Body of pancreas (tissue), 4 donors: ENCODE measurements around the gene THSD7A. TPM values are rescaled to one million over a fixed set of nuclear protein-coding genes. Genes with fewer than 3 reads are reported as not detected.

Experiments used
- ATAC-seq: fragments of 150-250 bp; one replicate; pipeline ENCODE4 v1.9.1; 2016
- DNase-seq, 4 donors: peaks; one replicate each; pipeline ENCODE4 v3.0.0-alpha.2; 2019
- H3K27ac ChIP-seq, 4 donors: fragments of 200-600 bp; sonication (generic); 1 replicate in 3 of 4; 2 replicates in 1 of 4; pipeline versions ENCODE4 v1.5.1 to v1.6.1; 2016 to 2019; ENCODE audit warnings: mild to moderate bottlenecking in 1 of 4, mixed read lengths in 1 of 4, moderate library complexity in 1 of 4
- H3K27me3 ChIP-seq, 2 donors: fragments of 200-600 bp; sonication (generic); one replicate each; pipeline ENCODE4 v1.6.0; 2016; ENCODE audit warnings: mild to moderate bottlenecking in 1 of 2
- H3K36me3 ChIP-seq, 2 donors: fragments of 200-600 bp; sonication (generic); replicated peaks in 1 of 2; 2 replicates each; pipeline ENCODE4 v1.5.1; 2016; ENCODE audit warnings: low read depth in 2 of 2; ENCODE audit not compliant: insufficient read depth in 1 of 2
- H3K4me1 ChIP-seq: fragments of 200-600 bp; sonication (generic); one replicate; pipeline ENCODE4 v1.6.0; 2016
- H3K4me3 ChIP-seq, 2 donors: fragments of 200-600 bp; sonication (generic); 1 replicate in 1 of 2; 2 replicates in 1 of 2; pipeline ENCODE4 v1.5.1; 2016 to 2019
- H3K9me3 ChIP-seq, 3 donors: fragments of 200-600 bp; sonication (generic); 1 replicate in 2 of 3; 2 replicates in 1 of 3; pipeline ENCODE4 v1.5.1; 2016
- CTCF ChIP-seq, 7 experiments: fragments of 450-650 bp in 4 of 7; fragments of 200-600 bp in 3 of 7; sonication (generic) in 3 of 7; IDR thresholded peaks; one replicate each; pipeline ENCODE4 v1.5.1; 2016 to 2019; ENCODE audit warnings: antibody characterized with exemption in 7 of 7
- POLR2A ChIP-seq, 3 donors: fragments of 450-650 bp; IDR thresholded peaks; one replicate each; pipeline ENCODE4 v1.6.1; 2016; ENCODE audit warnings: antibody characterized with exemption in 3 of 3, mild to moderate bottlenecking in 2 of 3
- WGBS, 2 donors: methylation state at CpG; one replicate each; pipeline ENCODE4 v1.1.5; 2017; 5-methylcytosine and 5-hydroxymethylcytosine counted together
- intact Hi-C: fragments of 100-400 bp; cut with DNase I; formaldehyde crosslinking; loops from one replicate; pipeline ENCODE4 v1.15.1; 2023
- total RNA-seq, 2 donors: library from RNA; depleted of rRNA; stranded (reverse); fragments of >200 nt; gene quantifications; one replicate each; pipeline ENCODE4 v1.1.0, GENCODE V29; 2016

Gene THSD7A
- total RNA-seq, 2 donors from 2014 or later, result 0.66 to 7.0 TPM

DNA sequence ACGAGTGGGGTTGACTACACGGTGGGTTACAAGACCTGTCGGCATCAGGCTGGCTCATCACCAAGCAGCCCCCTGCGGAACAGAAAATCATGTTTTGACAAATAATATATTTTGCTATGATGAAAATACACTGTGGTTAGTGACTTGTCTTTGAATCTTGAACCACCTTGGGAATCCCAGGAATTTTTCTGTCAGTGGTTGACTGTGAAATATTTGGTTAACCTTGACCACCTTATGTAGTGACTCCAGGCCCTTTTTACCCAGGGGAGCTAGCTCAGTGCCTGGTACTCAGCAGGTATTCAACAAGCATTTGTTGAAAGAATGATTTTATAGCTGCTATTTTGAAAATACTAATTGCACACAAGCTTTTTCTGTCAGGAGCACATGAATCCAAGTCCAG lies 452.4 kb downstream of the THSD7A start:
- Histone ChIP-seq H3K9me3 (no peaks in the 10 kb centered on the region), H3K4me3 (no peak overlapping the region)
- TF ChIP-seq CTCF (IDR thresholded peaks at IDR 0.05) (no peak), POLR2A (IDR thresholded peaks at IDR 0.05) (no peak)

GRCh38 chr7:11376529-11376928 lies 455.5 kb downstream of the THSD7A start:
- no peak for DNase-seq
- Histone ChIP-seq H3K9me3 (no peaks in the 10 kb centered on the region), H3K4me3 (no peak overlapping the region), H3K36me3 (no peaks in the 10 kb centered on the region), H3K4me1 (peaks cover 12% of the 10 kb centered on the region), H3K27ac (no peak overlapping the region), H3K27me3 (no peaks in the 10 kb centered on the region)
- no peak for TF ChIP-seq CTCF (IDR thresholded peaks at IDR 0.05)
- TF ChIP-seq POLR2A (IDR thresholded peaks at IDR 0.05), result no peak
- intact Hi-C loops, result no loop called here
- 22 to 35% methylated on average over 2 of the region's 2 CpGs for WGBS, 2 donors
- peak; percentile 53 for ATAC-seq

More for the DNA sequence above, 452.4 kb downstream of the THSD7A start:
- Histone ChIP-seq H3K27ac (no peak overlapping the region), H3K36me3 (no peaks in the 10 kb centered on the region), H3K4me1 (peaks cover 12% of the 10 kb centered on the region), H3K27me3 (no peaks in the 10 kb centered on the region)
- intact Hi-C loops, result no loop called here
- no peak for DNase-seq
- WGBS, 2 donors, result 90 to 94% methylated on average over 4 of the region's 4 CpGs
- no peak for ATAC-seq

GRCh38 chr7:11374629-11375028 lies 457.4 kb downstream of the THSD7A start:
- intact Hi-C loops, result no loop called here
- ATAC-seq, result no peak
- WGBS, 2 donors, result 91 to 94% methylated on average over 3 of the region's 3 CpGs

GRCh38 chr7:11373546-11374142 lies 458.4 kb downstream of the THSD7A start:
- Histone ChIP-seq H3K4me3 (no peak overlapping the region), H3K9me3 (no peaks in the 10 kb centered on the region), H3K4me1 (peaks cover 12% of the 10 kb centered on the region), H3K27ac (no peak overlapping the region), H3K27me3 (no peaks in the 10 kb centered on the region), H3K36me3 (no peaks in the 10 kb centered on the region)
- TF ChIP-seq CTCF (IDR thresholded peaks at IDR 0.05) (peak in 6 of 7 experiments; percentile 32 to 52 (median 48)), POLR2A (IDR thresholded peaks at IDR 0.05) (no peak)
- 64 to 69% methylated on average over 2 of the region's 2 CpGs for WGBS, 2 donors
- intact Hi-C loops, result no loop called here
- ATAC-seq (no peak), DNase-seq (no peak)

More at GRCh38 chr7:11374629-11375028, 457.4 kb downstream of the THSD7A start:
- Histone ChIP-seq H3K27me3 (no peaks in the 10 kb centered on the region), H3K4me3 (no peak overlapping the region), H3K9me3 (no peaks in the 10 kb centered on the region), H3K27ac (no peak overlapping the region), H3K36me3 (no peaks in the 10 kb centered on the region), H3K4me1 (peaks cover 12% of the 10 kb centered on the region)
- TF ChIP-seq CTCF (IDR thresholded peaks at IDR 0.05) (no peak), POLR2A (IDR thresholded peaks at IDR 0.05) (no peak)
- DNase-seq, result no peak

DNA sequence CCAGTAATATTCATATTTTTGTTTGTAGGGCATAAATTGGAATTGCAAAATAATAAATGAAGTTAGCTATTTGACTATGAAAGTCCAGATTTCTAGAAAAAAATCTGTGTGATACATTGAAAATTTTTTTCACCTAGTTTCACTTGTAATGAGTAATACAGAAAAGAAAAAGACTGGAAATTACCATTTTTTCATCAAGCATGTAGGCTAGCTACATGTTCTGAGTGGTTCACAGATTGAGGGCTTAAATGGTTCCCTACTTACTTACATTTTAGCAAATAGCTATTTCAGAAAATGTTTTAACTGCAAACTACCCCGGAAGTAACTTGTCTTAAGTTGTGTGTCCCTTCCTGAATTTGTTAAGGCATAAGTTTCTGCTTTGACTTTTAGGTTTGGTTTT lies 462.3 kb downstream of the THSD7A start:
- no peak overlapping the region for H3K27ac ChIP-seq
- ATAC-seq, result no peak
- H3K4me3 ChIP-seq, result no peak overlapping the region
- no peak for TF ChIP-seq CTCF (IDR thresholded peaks at IDR 0.05)
- no peak for TF ChIP-seq POLR2A (IDR thresholded peaks at IDR 0.05)
- WGBS, 2 donors, result 70 to 75% methylated on average over 1 of the region's 1 CpG
- intact Hi-C loops, result no loop called here
- no peaks in the 10 kb centered on the region for H3K27me3 ChIP-seq
- H3K9me3 ChIP-seq, result no peaks in the 10 kb centered on the region
- H3K4me1 ChIP-seq, result no peaks in the 10 kb centered on the region
- no peaks in the 10 kb centered on the region for H3K36me3 ChIP-seq
- DNase-seq, result no peak
